Progenitor cell of endocrine pancreas (in vitro differentiated cells): ENCODE results near the gene GFI1B. TPM values are rescaled to one million over a fixed set of nuclear protein-coding genes. Genes with fewer than 3 reads are reported as not detected.

ENCODE experiments used
- DNase-seq: peaks from one replicate; pipeline ENCODE4 v3.0.0; 2021; ENCODE audit warnings: low spot score; ENCODE audit not compliant: unreplicated experiment
- H3K27ac Mint-ChIP-seq: 2 replicates; pipeline ENCODE4 v1.8.0; 2021; ENCODE audit warnings: mild to moderate bottlenecking, moderate library complexity, mixed read lengths
- H3K27me3 Mint-ChIP-seq: 2 replicates; pipeline ENCODE4 v1.8.0; 2021; ENCODE audit warnings: mixed read lengths
- H3K36me3 Mint-ChIP-seq: 2 replicates; pipeline ENCODE4 v1.8.0; 2022; ENCODE audit warnings: mixed read lengths; ENCODE audit not compliant: insufficient read depth
- H3K4me1 Mint-ChIP-seq: 2 replicates; pipeline ENCODE4 v1.8.0; 2021; ENCODE audit warnings: low read depth, mixed read lengths
- H3K4me3 Mint-ChIP-seq: 2 replicates; pipeline ENCODE4 v1.8.0; 2021; ENCODE audit warnings: low read depth, mild to moderate bottlenecking, moderate library complexity, mixed read lengths
- H3K9me3 Mint-ChIP-seq: 2 replicates; pipeline ENCODE4 v1.8.0; 2021; ENCODE audit warnings: low read depth, mixed read lengths
- total RNA-seq: library from RNA; stranded (reverse); gene quantifications from 2 replicates; pipeline ENCODE4 v1.2.1, GENCODE V29; 2021
- TF ChIP-seq, protein P1 (sequence below): fragments of 200-600 bp; sonication (generic); IDR thresholded peaks from one replicate; pipeline ENCODE4 v1.5.0; 2021; ENCODE audit warnings: antibody characterized with exemption, mild to moderate bottlenecking; ENCODE audit not compliant: unreplicated experiment

Gene GFI1B
- total RNA-seq, 1 donor from 2014 or later = 0.12 TPM

DNA sequence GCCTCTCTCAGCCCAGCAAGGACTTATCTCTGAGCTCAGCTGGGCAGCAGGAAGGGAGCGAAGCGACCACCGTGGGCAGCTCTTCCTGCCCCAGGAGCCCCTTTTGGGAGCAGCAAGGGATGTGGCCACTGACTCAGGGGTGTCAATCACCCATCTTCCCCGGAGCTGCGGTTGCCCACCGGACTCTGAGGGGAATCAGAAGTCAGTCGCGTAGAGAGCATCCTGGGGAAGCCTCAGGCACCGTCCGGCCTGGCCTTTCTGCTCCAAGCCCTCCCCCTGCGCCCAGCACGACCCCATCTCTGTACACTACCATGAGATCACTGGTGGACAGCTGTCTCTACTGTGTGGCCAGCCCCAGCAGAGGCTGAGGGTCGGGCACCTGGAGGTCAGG lies 24.6 kb downstream of the GFI1B start:
- no peak for DNase-seq
- TF ChIP-seq, protein P1, sequence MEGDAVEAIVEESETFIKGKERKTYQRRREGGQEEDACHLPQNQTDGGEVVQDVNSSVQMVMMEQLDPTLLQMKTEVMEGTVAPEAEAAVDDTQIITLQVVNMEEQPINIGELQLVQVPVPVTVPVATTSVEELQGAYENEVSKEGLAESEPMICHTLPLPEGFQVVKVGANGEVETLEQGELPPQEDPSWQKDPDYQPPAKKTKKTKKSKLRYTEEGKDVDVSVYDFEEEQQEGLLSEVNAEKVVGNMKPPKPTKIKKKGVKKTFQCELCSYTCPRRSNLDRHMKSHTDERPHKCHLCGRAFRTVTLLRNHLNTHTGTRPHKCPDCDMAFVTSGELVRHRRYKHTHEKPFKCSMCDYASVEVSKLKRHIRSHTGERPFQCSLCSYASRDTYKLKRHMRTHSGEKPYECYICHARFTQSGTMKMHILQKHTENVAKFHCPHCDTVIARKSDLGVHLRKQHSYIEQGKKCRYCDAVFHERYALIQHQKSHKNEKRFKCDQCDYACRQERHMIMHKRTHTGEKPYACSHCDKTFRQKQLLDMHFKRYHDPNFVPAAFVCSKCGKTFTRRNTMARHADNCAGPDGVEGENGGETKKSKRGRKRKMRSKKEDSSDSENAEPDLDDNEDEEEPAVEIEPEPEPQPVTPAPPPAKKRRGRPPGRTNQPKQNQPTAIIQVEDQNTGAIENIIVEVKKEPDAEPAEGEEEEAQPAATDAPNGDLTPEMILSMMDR = no peak

DNA sequence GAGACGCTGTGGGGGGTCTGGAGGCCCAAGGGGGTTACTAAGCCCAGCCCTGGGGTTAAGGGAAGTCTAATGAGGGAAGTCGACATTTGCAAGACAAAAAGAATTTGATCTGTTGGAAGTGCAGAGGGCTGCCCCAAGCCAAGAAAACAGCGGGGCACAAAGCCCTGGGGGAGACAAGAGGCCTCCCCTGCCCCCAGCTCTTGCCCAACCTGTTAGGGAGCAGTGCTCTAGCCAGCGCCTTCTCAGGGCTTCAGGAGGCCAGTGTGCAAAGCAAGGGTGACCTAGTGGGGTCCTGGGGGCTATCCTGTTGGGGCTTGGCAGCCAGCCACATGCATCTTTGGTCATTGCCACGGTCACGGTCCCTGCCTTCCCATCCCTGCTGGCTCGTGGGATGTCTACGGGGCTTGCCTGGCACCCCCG lies 25.2 kb downstream of the GFI1B start:
- no peak for DNase-seq
- H3K27ac Mint-ChIP-seq = peak overlapping the region; percentile 88
- H3K36me3 Mint-ChIP-seq = no peaks in the 10 kb centered on the region
- TF ChIP-seq, protein P1 = no peak
- peaks cover 36% of the 10 kb centered on the region for H3K27me3 Mint-ChIP-seq
- peaks cover 15% of the 10 kb centered on the region for H3K4me1 Mint-ChIP-seq
- peaks cover 3% of the 10 kb centered on the region for H3K9me3 Mint-ChIP-seq
- no peak overlapping the region for H3K4me3 Mint-ChIP-seq

More for the DNA sequence above, 24.6 kb downstream of the GFI1B start:
- Mint-ChIP-seq H3K4me1 (peaks cover 15% of the 10 kb centered on the region), H3K9me3 (peaks cover 3% of the 10 kb centered on the region), H3K4me3 (no peak overlapping the region), H3K27ac (no peak overlapping the region), H3K36me3 (no peaks in the 10 kb centered on the region), H3K27me3 (peaks cover 36% of the 10 kb centered on the region)

DNA sequence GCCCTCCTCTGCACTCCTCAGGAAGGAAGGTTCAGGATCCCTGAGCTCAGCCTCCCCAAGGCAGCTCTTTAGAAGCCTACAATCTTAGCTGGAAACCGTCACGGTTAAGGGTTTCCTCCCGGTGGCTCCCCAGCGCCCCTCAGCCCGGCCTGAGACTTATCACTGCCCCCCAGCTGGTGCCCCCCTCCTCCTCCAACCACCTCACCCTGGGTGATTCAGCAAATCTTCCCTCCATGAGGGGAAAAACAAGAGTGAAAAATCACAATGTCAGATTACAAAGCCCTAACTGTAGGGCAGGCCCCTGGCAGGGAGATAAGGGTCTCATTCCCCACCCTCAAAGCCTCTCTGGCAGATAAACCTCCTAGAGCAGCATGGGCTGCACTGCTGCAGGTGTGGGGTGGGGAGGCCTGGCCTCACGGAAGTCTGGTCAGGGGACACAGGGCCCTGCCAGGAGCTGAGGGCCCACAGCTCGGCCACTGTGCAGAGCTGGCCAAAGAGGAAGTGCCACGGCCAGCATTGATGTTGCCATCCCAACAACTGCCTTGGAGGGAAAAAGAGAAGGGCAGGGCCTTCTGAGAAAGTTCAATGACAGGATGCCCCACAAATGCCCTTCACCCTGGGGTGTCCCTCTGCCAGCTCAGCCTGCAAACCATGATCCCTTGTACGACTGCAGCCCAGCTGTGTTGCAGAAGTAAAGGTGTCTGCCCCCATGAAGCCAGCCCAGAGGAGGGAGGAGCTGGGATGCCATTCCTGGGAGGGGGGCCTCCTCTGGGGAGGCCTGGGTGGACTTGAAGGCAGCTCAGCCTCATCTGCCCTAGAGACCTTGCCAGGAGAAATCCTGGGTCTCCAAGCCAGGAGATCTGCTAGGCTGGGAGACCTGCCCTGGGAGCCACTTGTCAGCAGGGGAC lies 25.9 kb downstream of the GFI1B start:
- peaks cover 38% of the 10 kb centered on the region for H3K27me3 Mint-ChIP-seq
- H3K4me3 Mint-ChIP-seq = no peak overlapping the region
- peak overlapping the region; percentile 88 for H3K27ac Mint-ChIP-seq

DNA sequence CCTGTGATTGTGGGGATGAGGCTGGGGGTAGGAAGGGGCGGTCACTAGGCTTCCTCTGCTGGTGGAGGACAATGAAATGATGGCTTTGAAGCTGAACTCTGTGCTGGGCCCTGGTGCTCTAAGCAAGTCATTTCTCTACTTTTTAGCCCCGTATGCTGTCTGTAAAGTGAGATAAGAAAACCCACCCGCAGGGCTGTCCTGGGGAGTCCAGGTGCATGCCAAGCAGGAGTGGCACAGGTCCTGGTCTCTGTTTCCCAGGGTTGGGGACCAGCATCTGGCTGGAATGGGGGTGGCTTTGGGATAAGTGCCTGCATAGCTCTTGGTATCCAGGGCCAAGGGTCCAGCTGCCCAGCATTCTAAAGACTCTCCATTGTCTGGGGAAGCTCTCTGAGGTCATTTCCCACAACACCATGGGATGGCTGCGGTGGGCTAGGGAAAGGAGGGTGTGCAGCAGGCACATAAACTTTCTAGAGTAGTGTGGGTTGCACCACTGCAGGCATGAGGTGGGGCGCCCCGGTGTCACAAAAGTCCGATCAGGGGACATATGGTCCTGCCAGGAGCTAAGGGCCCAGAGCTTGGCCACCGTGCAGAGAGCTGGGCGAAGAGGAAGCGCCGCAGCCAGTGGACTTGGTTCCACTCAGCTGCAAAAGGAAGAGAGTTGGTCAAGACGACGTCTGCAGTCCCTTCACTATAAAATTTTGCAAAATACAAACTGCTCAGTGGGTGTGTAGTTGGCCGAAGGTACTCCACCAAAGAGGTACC lies 26.7 kb downstream of the GFI1B start:
- no peaks in the 10 kb centered on the region for H3K36me3 Mint-ChIP-seq
- no peak for DNase-seq
- TF ChIP-seq, protein P1 = no peak

More for the DNA sequence above, 25.9 kb downstream of the GFI1B start:
- peaks cover 3% of the 10 kb centered on the region for H3K9me3 Mint-ChIP-seq
- DNase-seq = no peak
- peaks cover 16% of the 10 kb centered on the region for H3K4me1 Mint-ChIP-seq
- no peaks in the 10 kb centered on the region for H3K36me3 Mint-ChIP-seq
- TF ChIP-seq, protein P1 = no peak

DNA sequence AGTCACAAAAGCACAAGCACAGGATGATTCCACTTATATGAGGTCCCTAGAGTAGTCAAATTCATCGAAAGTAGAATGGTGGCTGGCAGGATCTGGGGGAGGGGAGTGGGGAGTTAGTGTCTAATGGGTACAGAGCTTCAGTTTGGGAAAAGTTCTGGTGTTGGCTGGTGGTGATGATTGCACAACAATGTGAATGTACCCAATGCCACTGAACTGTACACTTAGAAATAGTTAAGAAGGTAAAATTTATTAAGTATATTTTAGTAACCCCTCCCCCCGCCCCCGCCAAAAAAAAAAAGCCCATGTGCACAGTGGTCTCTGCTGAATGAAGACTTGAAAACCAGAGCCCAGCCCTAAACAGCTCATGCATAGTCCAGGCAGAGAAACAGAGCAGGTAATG lies 27.5 kb downstream of the GFI1B start:
- peaks cover 3% of the 10 kb centered on the region for H3K9me3 Mint-ChIP-seq
- H3K27ac Mint-ChIP-seq = no peak overlapping the region
- peaks cover 30% of the 10 kb centered on the region for H3K27me3 Mint-ChIP-seq
- no peak for DNase-seq
- H3K4me3 Mint-ChIP-seq = no peak overlapping the region
- TF ChIP-seq, protein P1 = no peak
- H3K36me3 Mint-ChIP-seq = no peaks in the 10 kb centered on the region
- H3K4me1 Mint-ChIP-seq = peaks cover 15% of the 10 kb centered on the region

More for the DNA sequence above, 26.7 kb downstream of the GFI1B start:
- H3K27ac Mint-ChIP-seq = no peak overlapping the region
- peaks cover 37% of the 10 kb centered on the region for H3K27me3 Mint-ChIP-seq
- peaks cover 3% of the 10 kb centered on the region for H3K9me3 Mint-ChIP-seq
- H3K4me3 Mint-ChIP-seq = no peak overlapping the region
- H3K4me1 Mint-ChIP-seq = peaks cover 16% of the 10 kb centered on the region
